HEK293T (cell line): Measurements from ENCODE around the gene CIPC.

Experiments
- CTCF ChIA-PET: fragments of 350-600 bp; formaldehyde crosslinking; extraction: SDS; loops from one replicate; lab custom pipeline; 2021; ENCODE audit warnings: antibody characterized with exemption, inconsistent platforms; lab: Yijun Ruan, JAX
- POLR2A ChIA-PET: fragments of 350-600 bp; formaldehyde crosslinking; extraction: SDS; loops from one replicate; lab custom pipeline; 2020; ENCODE audit warnings: antibody characterized with exemption, inconsistent platforms; lab: Yijun Ruan, JAX
- DNase-seq: peaks from one replicate; pipeline ENCODE4 v3.0.0; 2012; ENCODE audit warnings: mixed read lengths; ENCODE audit errors: extremely low spot score
- ARNT ChIP-seq: fragments of 450-650 bp; IDR thresholded peaks from 2 replicates; pipeline ENCODE4 v1.6.1; 2017; ENCODE audit warnings: mild to moderate bottlenecking
- BHLHE40 ChIP-seq: fragments of 450-650 bp; IDR thresholded peaks from 2 replicates; pipeline ENCODE4 v1.6.1; 2016; ENCODE audit warnings: mild to moderate bottlenecking, moderate library complexity, borderline replicate concordance
- CTBP1 ChIP-seq: fragments of 450-650 bp; IDR thresholded peaks from 2 replicates; pipeline ENCODE4 v1.6.1; 2016; ENCODE audit warnings: borderline replicate concordance
- ELF4 ChIP-seq: fragments of 450-650 bp; IDR thresholded peaks from 2 replicates; pipeline ENCODE4 v1.6.1; 2017; ENCODE audit warnings: antibody characterized with exemption
- FOXA1 ChIP-seq: fragments of 450-650 bp; IDR thresholded peaks from 2 replicates; pipeline ENCODE4 v1.6.1; 2016; ENCODE audit warnings: mild to moderate bottlenecking
- FOXK2 ChIP-seq: fragments of 450-650 bp; IDR thresholded peaks from 2 replicates; pipeline ENCODE4 v1.6.1; 2016; ENCODE audit warnings: mild to moderate bottlenecking
- FOXM1 ChIP-seq: fragments of 450-650 bp; IDR thresholded peaks from 2 replicates; pipeline ENCODE4 v1.6.1; 2017; ENCODE audit warnings: mild to moderate bottlenecking, borderline replicate concordance
- HDGF ChIP-seq: fragments of 450-650 bp; IDR thresholded peaks from 2 replicates; pipeline ENCODE4 v1.6.1; 2017; ENCODE audit warnings: antibody characterized with exemption, borderline replicate concordance
- L3MBTL2 ChIP-seq: fragments of 450-650 bp; conservative IDR thresholded peaks from 2 replicates; pipeline ENCODE4 v1.6.1; 2016; ENCODE audit warnings: mild to moderate bottlenecking
- LEF1 ChIP-seq: fragments of 450-650 bp; IDR thresholded peaks from 2 replicates; pipeline ENCODE4 v1.6.1; 2017; ENCODE audit warnings: mild to moderate bottlenecking, borderline replicate concordance
- NFRKB ChIP-seq: fragments of 450-650 bp; IDR thresholded peaks from 2 replicates; pipeline ENCODE4 v1.6.1; 2016; ENCODE audit warnings: mild to moderate bottlenecking, moderate library complexity
- PKNOX1 ChIP-seq: fragments of 450-650 bp; IDR thresholded peaks from 2 replicates; pipeline ENCODE4 v1.6.1; 2016
- SP1 ChIP-seq: fragments of 450-650 bp; IDR thresholded peaks from 2 replicates; pipeline ENCODE4 v1.6.1; 2017
- SUZ12 ChIP-seq: fragments of 450-650 bp; IDR thresholded peaks from 2 replicates; pipeline ENCODE4 v1.6.1; 2016; ENCODE audit warnings: mild to moderate bottlenecking
- TARDBP ChIP-seq: fragments of 450-650 bp; IDR thresholded peaks from 2 replicates; pipeline ENCODE4 v1.6.1; 2016
- ZNF384 ChIP-seq: fragments of 450-650 bp; IDR thresholded peaks from 2 replicates; pipeline ENCODE4 v1.6.1; 2016

The CIPC gene

DNA sequence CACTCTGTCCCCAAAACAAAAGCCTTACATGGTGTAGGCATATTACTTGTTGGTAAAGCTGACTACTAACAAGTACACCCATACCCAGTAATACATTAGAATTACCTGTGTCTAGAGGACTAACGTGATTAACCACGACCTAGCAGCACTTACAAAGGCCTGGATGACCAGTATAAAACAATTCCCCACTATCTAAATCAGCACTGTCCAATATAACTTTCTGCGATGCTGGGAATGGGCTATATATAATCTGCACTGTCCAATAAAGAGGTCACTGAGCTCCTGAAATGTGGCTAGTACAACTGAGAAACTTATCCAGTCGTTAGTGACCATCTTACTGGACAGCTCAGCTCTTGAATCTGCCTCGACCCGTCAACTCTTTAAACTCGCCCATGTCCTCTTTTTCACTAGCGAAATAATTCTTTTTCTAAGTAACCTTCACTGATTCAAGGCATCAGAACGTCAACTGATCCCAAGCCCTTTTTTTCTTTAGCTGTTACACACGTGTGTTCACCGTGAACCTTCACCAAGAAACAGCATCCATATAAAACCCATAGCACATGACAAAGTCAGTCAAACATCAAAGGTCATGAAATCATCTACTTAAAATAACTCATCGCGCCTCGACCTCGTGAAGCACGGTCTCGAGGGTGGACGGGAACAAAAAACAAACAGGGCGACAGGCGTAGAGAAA is 905 bp upstream of the CIPC start:
- DNase-seq, result no peak
- ChIA-PET POLR2A (interaction anchor here (0.8 to 3.2 kb wide), 11 partner anchors 11 to 279 kb away, joined by 3 to 11 read pairs (median 6); partner anchors contain the start of gene ZDHHC22), CTCF (interaction anchor here (0.6 to 3.0 kb wide), 6 partner anchors 11 to 225 kb away, joined by 3 to 17 read pairs (median 6); partner anchors contain the start of gene ZDHHC22)
- TF ChIP-seq L3MBTL2 (peak; percentile 88), LEF1 (no peak), CTBP1 (no peak)

- no peak for TF ChIP-seq BHLHE40
- ChIA-PET POLR2A (interaction anchor here (0.6 to 3.2 kb wide), 6 partner anchors 10 to 222 kb away, joined by 3 to 9 read pairs (median 6); partner anchors contain the start of gene GSTZ1), CTCF (interaction anchor here (0.6 to 2.1 kb wide), 6 partner anchors 9 to 223 kb away, joined by 3 to 8 read pairs (median 4); no protein-coding TSS in a partner anchor)
- DNase-seq, result no peak
Measured at GRCh38 chr14:77098529-77099353, 683 bp downstream of the CIPC start.

- ChIA-PET POLR2A (interaction anchor here (0.8 to 3.2 kb wide), 4 partner anchors 9 to 222 kb away, joined by 3 to 9 read pairs (median 6); partner anchors contain the start of gene GSTZ1), CTCF (interaction anchor here (0.7 to 1.7 kb wide), 4 partner anchors 8 to 223 kb away, joined by 3 to 7 read pairs (median 6); no protein-coding TSS in a partner anchor)
- peak; percentile 34 for DNase-seq
- TF ChIP-seq L3MBTL2 (peak; percentile 96), NFRKB (no peak)
Measured at GRCh38 chr14:77099425-77100167, 1.5 kb downstream of the CIPC start.

DNA sequence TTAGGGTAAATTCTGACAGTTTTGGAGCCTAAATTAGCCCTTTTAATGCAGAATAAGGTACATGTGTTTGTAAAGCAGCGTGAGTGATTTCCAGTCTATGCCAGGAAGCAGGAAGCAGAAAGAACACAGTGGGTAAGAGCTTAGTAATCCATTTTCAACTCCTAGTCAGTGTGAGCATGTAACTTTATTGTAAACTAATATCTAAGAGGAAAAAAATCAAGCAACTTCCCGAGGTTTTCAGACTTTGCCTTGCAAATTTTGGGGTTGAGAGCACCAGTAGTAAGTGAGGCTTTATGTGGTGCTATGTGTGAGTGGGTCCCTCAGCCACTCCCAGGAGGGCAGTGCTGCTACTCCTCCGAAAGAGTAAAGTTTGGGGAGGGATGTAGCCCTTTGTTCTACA is 2.9 kb downstream of the CIPC start:
- ChIA-PET CTCF (no interaction called here), POLR2A (no interaction called here)
- TF ChIP-seq SP1, result no peak
- no peak for TF ChIP-seq ARNT
- TF ChIP-seq FOXK2, result no peak
- no peak for TF ChIP-seq BHLHE40
- no peak for TF ChIP-seq ELF4
- TF ChIP-seq PKNOX1, result no peak
- TF ChIP-seq ZNF384, result no peak
- no peak for TF ChIP-seq L3MBTL2
- no peak for TF ChIP-seq NFRKB
- TF ChIP-seq TARDBP, result no peak
- no peak for TF ChIP-seq FOXA1
- TF ChIP-seq HDGF, result no peak
- TF ChIP-seq LEF1, result no peak
- no peak for TF ChIP-seq SUZ12
- no peak for TF ChIP-seq CTBP1
- TF ChIP-seq FOXM1, result no peak
- DNase-seq, result no peak

- TF ChIP-seq FOXM1 (no peak), LEF1 (no peak), HDGF (no peak), L3MBTL2 (no peak), ZNF384 (no peak), TARDBP (no peak), BHLHE40 (no peak)
- ChIA-PET CTCF (interaction anchor here (0.6 to 1.4 kb wide), 2 partner anchors 22 to 230 kb away, joined by 3 to 4 read pairs; no protein-coding TSS in a partner anchor), POLR2A (no interaction called here)
Measured at GRCh38 chr14:77102154-77102553, 4.1 kb downstream of the CIPC start.

GRCh38 chr14:77103475-77103874 is 5.4 kb downstream of the CIPC start:
- POLR2A ChIA-PET, result no interaction called here
- TF ChIP-seq ELF4 (no peak), CTBP1 (no peak), BHLHE40 (no peak), PKNOX1 (no peak), SP1 (no peak), TARDBP (no peak), LEF1 (no peak), L3MBTL2 (no peak), ZNF384 (no peak)
- CTCF ChIA-PET, result interaction anchor here (0.6 to 1.4 kb wide), 2 partner anchors 11 to 256 kb away, joined by 3 to 4 read pairs; no protein-coding TSS in a partner anchor
- no peak for DNase-seq

More at GRCh38 chr14:77102154-77102553, 4.1 kb downstream of the CIPC start:
- DNase-seq, result no peak
